ENCODE measurements around the gene C12orf57.

The C12orf57 gene

GRCh38 chr12:6958609-6959057, 14.8 kb downstream of the C12orf57 start:
- no peaks in the 10 kb centered on the region for H3K27me3 ChIP-seq (ENCODE audit: low read depth, low read length)
- peaks cover 14 to 41% of the 10 kb centered on the region in 2 donors for H3K4me1 ChIP-seq (ENCODE audit: control insufficient read depth in 1 of 2, insufficient read depth in 2 of 2, low read length in 2 of 2)
- H3K27ac ChIP-seq (ENCODE audit: low read length), result no peak overlapping the region
- H3K36me3 ChIP-seq (ENCODE audit: control insufficient read depth in 1 of 2, insufficient read depth in 2 of 2, low read length in 2 of 2), result no peaks in the 10 kb centered on the region
- no peaks in the 10 kb centered on the region for H3K9me3 ChIP-seq (ENCODE audit: control insufficient read depth in 1 of 2, low read length in 2 of 2)
- H3K4me3 ChIP-seq (ENCODE audit: low read depth in 1 of 2, low read length in 2 of 2), result no peak overlapping the region

DNA sequence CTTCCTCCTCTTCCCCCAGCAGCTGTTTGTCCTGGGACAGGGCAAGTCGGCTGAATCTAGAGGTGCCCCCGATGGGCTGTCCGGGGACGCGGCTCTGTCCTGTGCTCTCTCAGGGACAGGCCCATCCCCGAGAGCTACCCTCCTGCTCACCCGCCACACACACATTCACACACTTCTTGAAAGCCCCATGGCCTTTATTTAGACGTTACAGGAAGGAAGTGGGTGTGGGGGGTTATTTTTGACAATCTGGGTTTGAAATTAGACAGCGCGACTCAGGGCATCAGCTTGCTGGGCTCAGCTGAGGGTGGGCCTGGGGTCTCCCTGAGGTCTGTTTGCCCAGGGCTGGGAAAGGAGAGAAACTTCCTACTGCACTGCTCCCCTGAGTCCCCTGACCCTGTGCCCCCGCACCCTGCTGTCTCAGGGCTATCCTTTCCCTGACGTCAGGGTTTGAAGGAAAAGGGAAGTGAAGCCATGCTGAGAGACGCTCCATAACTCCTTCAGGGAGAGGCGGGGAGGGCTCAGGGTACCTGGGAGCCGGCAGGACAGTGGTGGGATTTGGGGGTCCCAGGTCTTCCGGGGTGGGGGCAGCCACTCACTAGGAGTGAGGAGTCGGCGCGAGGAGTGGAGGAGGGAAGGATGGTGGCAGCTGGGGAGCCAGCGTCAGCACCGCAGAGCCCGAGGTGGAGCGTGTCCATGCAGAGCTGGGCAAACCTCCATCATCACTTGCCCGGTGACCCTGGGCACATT, 15.4 kb downstream of the C12orf57 start:
- no peak overlapping the region for H3K27ac ChIP-seq (ENCODE audit: low read length)
- H3K4me1 ChIP-seq (ENCODE audit: control insufficient read depth in 1 of 2, insufficient read depth in 2 of 2, low read length in 2 of 2), result peaks cover 14 to 42% of the 10 kb centered on the region in 2 donors
- H3K4me3 ChIP-seq (ENCODE audit: low read depth in 1 of 2, low read length in 2 of 2), result no peak overlapping the region
- H3K9me3 ChIP-seq (ENCODE audit: control insufficient read depth in 1 of 2, low read length in 2 of 2), result no peaks in the 10 kb centered on the region
- no peaks in the 10 kb centered on the region for H3K27me3 ChIP-seq (ENCODE audit: low read depth, low read length)
- H3K36me3 ChIP-seq (ENCODE audit: control insufficient read depth in 1 of 2, insufficient read depth in 2 of 2, low read length in 2 of 2), result no peaks in the 10 kb centered on the region

DNA sequence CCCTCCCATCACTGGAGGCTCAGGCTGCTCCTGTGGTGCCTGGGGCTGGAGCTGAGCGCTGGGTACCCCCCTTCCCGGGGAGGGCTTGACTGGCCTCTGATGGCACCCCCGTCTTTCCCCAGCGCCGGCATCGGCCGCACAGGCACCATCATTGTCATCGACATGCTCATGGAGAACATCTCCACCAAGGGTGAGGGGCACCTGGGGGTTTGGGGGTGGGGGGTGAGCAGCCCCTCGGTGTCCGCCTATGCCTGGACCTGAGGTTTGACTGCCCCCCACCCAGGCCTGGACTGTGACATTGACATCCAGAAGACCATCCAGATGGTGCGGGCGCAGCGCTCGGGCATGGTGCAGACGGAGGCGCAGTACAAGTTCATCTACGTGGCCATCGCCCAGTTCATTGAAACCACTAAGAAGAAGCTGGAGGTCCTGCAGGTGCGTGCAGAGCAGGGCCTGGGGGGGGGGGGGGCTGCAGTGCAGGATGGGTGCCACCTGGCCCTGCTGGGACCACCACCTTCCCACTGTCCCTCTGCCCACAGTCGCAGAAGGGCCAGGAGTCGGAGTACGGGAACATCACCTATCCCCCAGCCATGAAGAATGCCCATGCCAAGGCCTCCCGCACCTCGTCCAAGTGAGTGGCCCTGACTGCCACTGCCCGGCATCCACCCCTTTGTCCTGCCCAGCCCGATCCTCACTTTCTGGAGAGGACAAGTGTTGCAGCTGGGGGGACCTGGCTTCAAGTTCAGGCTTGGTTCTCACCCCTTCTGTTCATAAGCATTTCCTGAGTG, 16.2 kb downstream of the C12orf57 start:
- peaks cover 0 to 4% of the 10 kb centered on the region in 2 donors for H3K36me3 ChIP-seq (ENCODE audit: control insufficient read depth in 1 of 2, insufficient read depth in 2 of 2, low read length in 2 of 2)
- peaks cover 14 to 42% of the 10 kb centered on the region in 2 donors for H3K4me1 ChIP-seq (ENCODE audit: control insufficient read depth in 1 of 2, insufficient read depth in 2 of 2, low read length in 2 of 2)
- H3K9me3 ChIP-seq (ENCODE audit: control insufficient read depth in 1 of 2, low read length in 2 of 2), result no peaks in the 10 kb centered on the region
- no peak overlapping the region for H3K27ac ChIP-seq (ENCODE audit: low read length)
- H3K4me3 ChIP-seq (ENCODE audit: low read depth in 1 of 2, low read length in 2 of 2), result no peak overlapping the region
- no peaks in the 10 kb centered on the region for H3K27me3 ChIP-seq (ENCODE audit: low read depth, low read length)

- H3K9me3 ChIP-seq (ENCODE audit: control insufficient read depth in 1 of 2, low read length in 2 of 2), result no peaks in the 10 kb centered on the region
- peaks cover 6 to 7% of the 10 kb centered on the region in 2 donors for H3K36me3 ChIP-seq (ENCODE audit: control insufficient read depth in 1 of 2, insufficient read depth in 2 of 2, low read length in 2 of 2)
- no peaks in the 10 kb centered on the region for H3K27me3 ChIP-seq (ENCODE audit: low read depth, low read length)
- peaks cover 14 to 43% of the 10 kb centered on the region in 2 donors for H3K4me1 ChIP-seq (ENCODE audit: control insufficient read depth in 1 of 2, insufficient read depth in 2 of 2, low read length in 2 of 2)
- H3K27ac ChIP-seq (ENCODE audit: low read length), result peak overlapping the region; percentile 81
- peak overlapping the region; percentile 21 to 27 for H3K4me3 ChIP-seq (ENCODE audit: low read depth in 1 of 2, low read length in 2 of 2)
Observed at GRCh38 chr12:6960593-6961277, 16.9 kb downstream of the C12orf57 start.

DNA sequence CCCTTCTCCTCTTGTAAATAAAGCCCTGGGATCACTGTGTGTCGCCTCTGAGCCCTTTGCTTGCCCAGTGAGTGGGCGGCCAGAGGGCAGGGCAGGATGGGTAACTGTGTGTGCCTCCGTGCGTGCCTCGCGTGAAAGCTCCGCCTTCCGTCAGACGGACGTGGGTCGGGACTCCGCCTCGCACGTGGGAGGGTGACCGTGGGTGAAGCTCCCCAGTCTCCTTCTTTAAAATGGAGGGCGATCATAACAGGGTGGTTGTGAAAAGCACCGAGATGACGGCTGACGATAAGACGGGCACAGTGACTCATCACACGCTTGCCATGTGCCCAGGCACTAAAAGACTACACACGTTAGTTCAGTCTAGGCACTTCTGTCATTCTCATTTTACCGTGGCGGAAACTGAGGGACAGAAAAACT, 17.5 kb downstream of the C12orf57 start:
- peak overlapping the region; percentile 21 to 27 for H3K4me3 ChIP-seq (ENCODE audit: low read depth in 1 of 2, low read length in 2 of 2)

DNA sequence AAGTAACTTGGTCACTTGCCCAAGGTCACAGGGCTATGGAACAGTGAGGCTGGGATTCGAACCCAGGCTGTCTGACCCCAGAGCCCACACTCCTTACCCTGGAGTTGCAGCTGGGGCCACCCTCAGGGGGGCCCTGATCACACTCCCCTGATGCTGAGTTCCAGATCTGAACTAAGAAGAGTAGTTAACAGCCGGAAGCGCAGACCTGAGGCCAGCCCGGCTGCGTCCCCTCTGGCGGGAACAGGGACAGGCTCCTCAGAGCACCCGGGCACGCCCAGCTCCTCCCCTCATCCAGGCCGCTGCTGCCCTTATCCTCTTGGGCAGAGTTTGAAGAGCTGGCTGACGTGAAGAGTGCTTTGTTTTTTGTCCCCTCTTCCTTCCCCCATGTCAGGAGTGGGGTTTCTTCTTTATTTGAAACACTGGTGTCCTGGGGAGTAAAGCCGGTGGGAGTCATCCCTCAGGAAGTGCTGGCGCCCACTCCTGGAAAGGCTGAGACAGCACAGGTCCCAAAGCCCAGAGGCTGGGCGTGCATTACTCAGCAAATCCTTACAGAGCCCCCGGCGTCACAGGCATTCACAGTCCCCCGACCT, 18.0 kb downstream of the C12orf57 start:
- no peaks in the 10 kb centered on the region for H3K27me3 ChIP-seq (ENCODE audit: low read depth, low read length)
- H3K4me1 ChIP-seq (ENCODE audit: control insufficient read depth in 1 of 2, insufficient read depth in 2 of 2, low read length in 2 of 2), result peaks cover 14 to 43% of the 10 kb centered on the region in 2 donors
- H3K9me3 ChIP-seq (ENCODE audit: control insufficient read depth in 1 of 2, low read length in 2 of 2), result no peaks in the 10 kb centered on the region
- H3K4me3 ChIP-seq (ENCODE audit: low read depth in 1 of 2, low read length in 2 of 2), result peak overlapping the region; percentile 21 to 27
- H3K36me3 ChIP-seq (ENCODE audit: control insufficient read depth in 1 of 2, insufficient read depth in 2 of 2, low read length in 2 of 2), result peaks cover 16 to 17% of the 10 kb centered on the region in 2 donors
- peak overlapping the region; percentile 81 for H3K27ac ChIP-seq (ENCODE audit: low read length)

More for the DNA sequence above, 17.5 kb downstream of the C12orf57 start:
- H3K9me3 ChIP-seq (ENCODE audit: control insufficient read depth in 1 of 2, low read length in 2 of 2), result no peaks in the 10 kb centered on the region
- peaks cover 14 to 43% of the 10 kb centered on the region in 2 donors for H3K4me1 ChIP-seq (ENCODE audit: control insufficient read depth in 1 of 2, insufficient read depth in 2 of 2, low read length in 2 of 2)
- peak overlapping the region; percentile 81 for H3K27ac ChIP-seq (ENCODE audit: low read length)
- H3K27me3 ChIP-seq (ENCODE audit: low read depth, low read length), result no peaks in the 10 kb centered on the region
- peaks cover 12% of the 10 kb centered on the region in 2 donors for H3K36me3 ChIP-seq (ENCODE audit: control insufficient read depth in 1 of 2, insufficient read depth in 2 of 2, low read length in 2 of 2)

DNA sequence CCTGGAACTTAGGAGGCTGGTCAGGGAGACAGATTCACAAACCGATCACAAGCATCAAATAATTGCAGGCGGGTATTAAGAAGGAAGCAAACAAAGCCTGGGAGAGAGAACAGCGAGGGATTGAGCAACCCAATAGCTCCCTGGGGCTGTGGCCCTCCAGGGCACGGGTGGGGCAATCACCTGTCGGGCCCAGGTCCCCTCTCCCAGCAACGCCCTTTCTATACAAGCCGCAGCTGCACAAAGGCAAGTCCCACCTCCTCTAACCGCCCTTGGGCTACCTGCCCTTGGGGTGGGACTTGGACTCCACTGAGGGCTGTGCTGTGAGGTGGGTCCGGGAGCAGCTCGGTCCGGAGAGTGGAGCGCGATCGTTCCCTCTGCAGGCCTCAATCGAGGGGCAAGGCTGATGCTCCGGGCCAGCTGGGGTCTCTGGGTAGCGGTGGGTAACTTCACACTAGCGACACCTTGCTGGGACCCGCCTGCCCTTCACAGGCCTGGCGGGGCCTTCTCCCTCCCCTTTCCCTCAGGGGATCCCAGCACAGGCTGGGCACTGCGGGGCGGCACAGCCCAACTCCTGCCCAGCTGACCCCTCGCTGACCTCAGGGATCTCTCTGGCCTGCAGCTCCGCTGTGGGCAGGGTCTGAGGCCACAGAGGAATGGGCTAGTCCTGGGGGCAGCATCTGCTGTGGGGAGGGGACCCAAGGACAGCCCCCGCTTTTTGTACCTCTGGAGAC, 18.6 kb downstream of the C12orf57 start:
- peak overlapping the region; percentile 81 for H3K27ac ChIP-seq (ENCODE audit: low read length)
- H3K4me1 ChIP-seq (ENCODE audit: control insufficient read depth in 1 of 2, insufficient read depth in 2 of 2, low read length in 2 of 2), result peaks cover 14 to 43% of the 10 kb centered on the region in 2 donors
- H3K27me3 ChIP-seq (ENCODE audit: low read depth, low read length), result no peaks in the 10 kb centered on the region
- peak overlapping the region in 1 of 2 donors; percentile 21 for H3K4me3 ChIP-seq (ENCODE audit: low read depth in 1 of 2, low read length in 2 of 2)
- H3K9me3 ChIP-seq (ENCODE audit: control insufficient read depth in 1 of 2, low read length in 2 of 2), result no peaks in the 10 kb centered on the region
- H3K36me3 ChIP-seq (ENCODE audit: control insufficient read depth in 1 of 2, insufficient read depth in 2 of 2, low read length in 2 of 2), result peaks cover 22 to 24% of the 10 kb centered on the region in 2 donors

- peak overlapping the region in 1 of 2 donors; percentile 21 for H3K4me3 ChIP-seq (ENCODE audit: low read depth in 1 of 2, low read length in 2 of 2)
- no peaks in the 10 kb centered on the region for H3K9me3 ChIP-seq (ENCODE audit: control insufficient read depth in 1 of 2, low read length in 2 of 2)
- no peaks in the 10 kb centered on the region for H3K27me3 ChIP-seq (ENCODE audit: low read depth, low read length)
- H3K4me1 ChIP-seq (ENCODE audit: control insufficient read depth in 1 of 2, insufficient read depth in 2 of 2, low read length in 2 of 2), result peaks cover 14 to 37% of the 10 kb centered on the region in 2 donors
- peak overlapping the region; percentile 84 for H3K27ac ChIP-seq (ENCODE audit: low read length)
- H3K36me3 ChIP-seq (ENCODE audit: control insufficient read depth in 1 of 2, insufficient read depth in 2 of 2, low read length in 2 of 2), result peaks cover 30 to 31% of the 10 kb centered on the region in 2 donors
Observed at GRCh38 chr12:6963016-6963731, 19.4 kb downstream of the C12orf57 start.

DNA sequence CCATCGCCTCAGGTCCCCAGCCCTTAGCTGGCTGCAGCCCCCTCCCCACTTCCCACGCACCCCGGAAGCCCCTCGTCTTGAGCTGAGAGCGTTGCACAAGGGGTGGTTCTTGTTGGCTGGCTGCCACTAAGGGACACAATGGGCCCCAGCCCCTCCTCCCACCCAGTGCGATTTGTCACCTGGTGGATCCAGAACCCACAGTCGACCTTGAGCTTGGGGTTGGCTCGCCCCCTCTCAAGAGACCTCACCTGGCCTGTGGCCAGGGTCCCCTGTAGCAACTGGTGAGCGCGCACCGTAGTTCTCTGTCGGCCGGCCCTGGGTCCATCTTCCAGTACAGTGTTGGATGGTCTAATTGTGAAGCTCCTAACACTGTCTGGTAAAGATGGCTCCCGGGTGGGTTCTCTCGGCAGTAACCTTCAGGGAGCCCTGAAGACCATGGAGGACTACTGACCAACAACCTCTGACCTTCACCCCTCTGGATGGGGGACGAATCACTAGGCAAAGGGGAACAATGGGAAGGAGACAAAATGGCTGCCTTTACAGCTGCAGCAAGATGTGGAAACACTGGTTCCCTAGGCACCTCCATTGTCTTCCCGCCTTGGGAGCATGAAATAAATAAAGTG, 20.1 kb downstream of the C12orf57 start:
- H3K4me1 ChIP-seq (ENCODE audit: control insufficient read depth in 1 of 2, insufficient read depth in 2 of 2, low read length in 2 of 2), result peaks cover 12 to 44% of the 10 kb centered on the region in 2 donors
- H3K36me3 ChIP-seq (ENCODE audit: control insufficient read depth in 1 of 2, insufficient read depth in 2 of 2, low read length in 2 of 2), result peaks cover 34 to 38% of the 10 kb centered on the region in 2 donors
- no peaks in the 10 kb centered on the region for H3K27me3 ChIP-seq (ENCODE audit: low read depth, low read length)
- H3K4me3 ChIP-seq (ENCODE audit: low read depth in 1 of 2, low read length in 2 of 2), result peak overlapping the region in 1 of 2 donors; percentile 54
- H3K9me3 ChIP-seq (ENCODE audit: control insufficient read depth in 1 of 2, low read length in 2 of 2), result no peaks in the 10 kb centered on the region
- peak overlapping the region; percentile 84 for H3K27ac ChIP-seq (ENCODE audit: low read length)
